Adrenal gland (tissue), 12 donors: ENCODE data around the gene UBE3C. TPM values are rescaled to one million over a fixed set of nuclear protein-coding genes. Genes with fewer than 3 reads are reported as not detected.
"Not testable (repeated sequence)": the region's sequence is repeated elsewhere in the genome, so short reads cannot be mapped to it uniquely, and the experiment has no call there.

ENCODE experiments used
- DNase-seq, 7 donors: peaks; one replicate each; pipeline ENCODE4 v3.0.0-alpha.2; 2019 to 2020
- H3K27ac ChIP-seq, 5 donors: fragments of 200-600 bp; sonication (generic) in 4 of 5; 1 replicate in 3 of 5; 2 replicates in 2 of 5; pipeline versions ENCODE4 v1.5.1 to v1.8.0; 2016 to 2020; ENCODE audit warnings: mild to moderate bottlenecking in 1 of 5
- H3K27me3 ChIP-seq: fragments of 200-600 bp; 2 replicates; pipeline ENCODE4 v1.8.0; 2021
- H3K36me3 ChIP-seq, 2 donors: fragments of 200-600 bp; replicated peaks in 1 of 2; 1 replicate in 1 of 2; 2 replicates in 1 of 2; pipeline versions ENCODE4 v1.5.1 to v1.8.0; 2018 to 2022
- H3K4me1 ChIP-seq, 2 donors: fragments of 200-600 bp; replicated peaks in 1 of 2; 1 replicate in 1 of 2; 2 replicates in 1 of 2; pipeline versions ENCODE4 v1.5.1 to v1.8.0; 2018 to 2021
- H3K4me3 ChIP-seq, 4 donors: fragments of 200-600 bp; sonication (generic) in 3 of 4; one replicate each; pipeline ENCODE4 v1.5.1; 2016 to 2018
- H3K9me3 ChIP-seq, 3 donors: fragments of 200-600 bp; sonication (generic) in 1 of 3; replicated peaks in 1 of 3; 1 replicate in 2 of 3; 2 replicates in 1 of 3; pipeline versions ENCODE4 v1.5.1 to v1.8.0; 2016 to 2021
- CTCF ChIP-seq, 6 experiments: fragments of 450-650 bp in 4 of 6; fragments of 200-600 bp in 2 of 6; sonication (generic) in 1 of 6; IDR thresholded peaks; 1 replicate in 5 of 6; 2 replicates in 1 of 6; pipeline versions ENCODE4 v1.5.1 to v1.8.0; 2016 to 2021; ENCODE audit warnings: antibody characterized with exemption in 6 of 6, mild to moderate bottlenecking in 2 of 6, moderate library complexity in 1 of 6
- POLR2A ChIP-seq, 2 donors: fragments of 450-650 bp; IDR thresholded peaks; one replicate each; pipeline ENCODE4 v1.6.1; 2017; ENCODE audit warnings: antibody characterized with exemption in 2 of 2, mild to moderate bottlenecking in 2 of 2, moderate library complexity in 1 of 2
- WGBS, 4 donors: extraction: QIAGEN DNeasy Blood & Tissue Kit in 2 of 4; methylation state at CpG; one replicate each; pipeline versions ENCODE4 v1.1.5 to v1.1.7; 2013 to 2017; 5-methylcytosine and 5-hydroxymethylcytosine counted together
- intact Hi-C, 2 donors: fragments of 100-400 bp; cut with DNase I; formaldehyde crosslinking; loops; one replicate each; pipeline versions ENCODE4 v1.14.1 to v1.15.0; 2022 to 2023
- polyA plus RNA-seq, 3 donors: library from polyadenylated mRNA; stranded (reverse); fragments of 200-250 nt in 2 of 3; fragments of 350-450 nt in 1 of 3; fragmentation: Illumina TruSeq in 1 of 3; extraction: RNeasy Lipid Tissue Mini Kit (QIAGEN cat#74804) in 1 of 3; gene quantifications; one replicate each; pipeline ENCODE4 v1.2.3, GENCODE V29; 2013 to 2014
- total RNA-seq, 9 donors: library from RNA; depleted of rRNA in 4 of 9; stranded (reverse); fragments of >200 nt in 4 of 9; fragments of 120-200 nt in 1 of 9; fragmentation: NEBNext Ultra II Directional in 1 of 9; extraction: Animal tissue kit (Norgen Biotek cat#: 25700) in 1 of 9; gene quantifications; one replicate each; pipeline versions ENCODE4 v1.1.0 to v1.2.4, GENCODE V29; 2013 to 2023
- donor health status: healthy with polysubstance abuse.
- donor health status: Bipolar disorder and iron deficiency.
- donor health status: DM: yes; HTN: yes; CAD: no.
- donor health status: DM: no; HTN: no; CAD: no.
- donor health status: DM: no; HTN: no; CAD: no.
- donor health status: DM: yes; HTN: yes; CAD: no.

Gene UBE3C
- total and polyA plus RNA-seq, 12 donors = 11.7 to 58.1 (median 46.2) TPM

DNA sequence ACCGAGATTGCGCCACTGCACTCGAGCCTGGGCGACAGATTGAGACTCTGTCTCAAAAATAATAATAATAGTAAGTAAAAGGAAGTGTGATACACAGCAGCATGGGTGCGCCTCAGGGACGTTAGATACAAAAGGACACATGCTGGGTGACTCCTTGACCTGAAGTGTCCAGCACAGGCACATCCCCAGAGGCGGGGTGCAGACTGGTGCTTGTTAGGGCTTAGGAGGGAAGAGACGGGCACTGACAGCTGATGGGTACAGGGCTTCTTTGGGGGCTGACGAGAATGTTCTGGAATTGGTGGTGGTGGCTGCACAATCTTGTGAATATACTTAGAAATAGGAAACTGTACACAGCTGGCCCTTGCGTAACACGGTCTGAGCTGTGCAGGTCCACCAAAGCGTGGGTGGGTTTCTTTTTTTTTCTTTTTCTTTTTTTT, 136.3 kb downstream of the UBE3C start:
- no peak for DNase-seq
- H3K36me3 ChIP-seq = no peaks in the 10 kb centered on the region
- TF ChIP-seq POLR2A (IDR thresholded peaks at IDR 0.05) = no peak
- no peak for TF ChIP-seq CTCF (IDR thresholded peaks at IDR 0.05)
- H3K4me1 ChIP-seq = peaks cover 19 to 52% of the 10 kb centered on the region in 2 donors
- H3K27me3 ChIP-seq = peaks cover 2% of the 10 kb centered on the region
- no peaks in the 10 kb centered on the region for H3K9me3 ChIP-seq
- 56 to 66% (median 63%) methylated on average over 12 of the region's 12 CpGs for WGBS, 4 donors
- no peak overlapping the region for H3K4me3 ChIP-seq
- intact Hi-C loops = no loop called here
- no peak overlapping the region for H3K27ac ChIP-seq

GRCh38 chr7:157276091-157276561, 137.4 kb downstream of the UBE3C start:
- H3K4me3 ChIP-seq = no peak overlapping the region
- H3K36me3 ChIP-seq = no peaks in the 10 kb centered on the region
- TF ChIP-seq CTCF (IDR thresholded peaks at IDR 0.05) (no peak), POLR2A (IDR thresholded peaks at IDR 0.05) (no peak)
- no peak for DNase-seq
- peaks cover 9% of the 10 kb centered on the region for H3K27me3 ChIP-seq
- intact Hi-C loops = no loop called here
- H3K4me1 ChIP-seq = peaks cover 19 to 49% of the 10 kb centered on the region in 2 donors
- 73 to 79% (median 74%) methylated on average over 3 to 14 of the region's 14 CpGs for WGBS, 4 donors
- H3K9me3 ChIP-seq = no peaks in the 10 kb centered on the region
- no peak overlapping the region for H3K27ac ChIP-seq

- H3K4me1 ChIP-seq = peaks cover 13 to 41% of the 10 kb centered on the region in 2 donors
- intact Hi-C loops = no loop called here
Observed at GRCh38 chr7:157276731-157277562, 138.2 kb downstream of the UBE3C start.

DNA sequence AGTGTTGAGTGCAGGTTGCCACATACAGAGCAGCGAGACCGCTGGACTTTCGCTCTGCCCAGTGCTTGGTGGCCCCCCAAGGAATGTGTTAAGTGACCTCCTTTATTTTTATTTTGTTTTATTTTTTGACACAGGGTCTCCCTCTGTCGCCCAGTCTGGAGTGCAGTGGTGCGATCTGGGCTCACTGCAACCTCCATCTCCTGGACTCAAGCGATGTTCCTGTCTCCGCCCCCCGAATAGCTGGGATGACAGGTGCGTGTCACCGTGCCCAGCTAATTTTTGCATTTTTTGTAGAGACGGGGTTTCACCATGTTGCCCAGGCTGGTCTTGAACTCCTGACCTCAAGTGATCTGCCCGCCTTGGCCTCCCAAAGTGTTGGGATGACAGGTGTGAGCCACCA, 138.8 kb downstream of the UBE3C start:
- DNase-seq, H3K4me3 ChIP-seq, H3K27ac ChIP-seq, intact Hi-C loops, H3K36me3 ChIP-seq, H3K9me3 ChIP-seq: not testable (repeated sequence)
- H3K27me3 ChIP-seq = peaks cover 14% of the 10 kb centered on the region
- peaks cover 9 to 35% of the 10 kb centered on the region in 2 donors for H3K4me1 ChIP-seq
- WGBS, 4 donors = 78 to 86% (median 84%) methylated on average over 12 of the region's 12 CpGs

More at GRCh38 chr7:157276731-157277562, 138.2 kb downstream of the UBE3C start:
- no peaks in the 10 kb centered on the region for H3K36me3 ChIP-seq
- H3K27me3 ChIP-seq = peaks cover 13% of the 10 kb centered on the region
- 19 to 30% (median 28%) methylated on average over 9 to 21 of the region's 21 CpGs for WGBS, 4 donors
- no peak overlapping the region for H3K4me3 ChIP-seq
- no peak for TF ChIP-seq POLR2A (IDR thresholded peaks at IDR 0.05)
- TF ChIP-seq CTCF (IDR thresholded peaks at IDR 0.05) = no peak
- H3K9me3 ChIP-seq = no peaks in the 10 kb centered on the region
- no peak overlapping the region for H3K27ac ChIP-seq
- peak in 5 of 7 donors; percentile 33 to 69 (median 43) for DNase-seq
